HL-60 (cell line): ENCODE measurements around the gene EIF4B.

Experiments
- CTCF ChIP-seq: IDR thresholded peaks from one replicate; pipeline ENCODE4 v1.5.1; 2011; ENCODE audit warnings: low read length, control low read depth, inconsistent platforms; ENCODE audit not compliant: insufficient read depth
- POLR2AphosphoS5 ChIP-seq: IDR thresholded peaks from 2 replicates; pipeline ENCODE4 v1.6.1; 2012; ENCODE audit warnings: low read depth
- REST ChIP-seq: IDR thresholded peaks from 2 replicates; pipeline ENCODE4 v1.6.1; 2012; ENCODE audit warnings: low read depth; ENCODE audit not compliant: insufficient replicate concordance
- SPI1 ChIP-seq: IDR thresholded peaks from 2 replicates; pipeline ENCODE4 v1.6.1; 2012; ENCODE audit warnings: low read depth, mild to moderate bottlenecking, borderline replicate concordance

GRCh38 chr12:53054112-53054878, 48.0 kb downstream of the EIF4B start:
- TF ChIP-seq CTCF (no peak), SPI1 (no peak), REST (no peak), POLR2AphosphoS5 (no peak)
